GM21528 (cell line): ENCODE data around the gene HSPG2.

ENCODE experiments used
- ATAC-seq: cut with Tn5 transposase; IDR thresholded peaks from one replicate; pipeline ENCODE4 v1.9.1; 2021; ENCODE audit warnings: mild to moderate bottlenecking, moderate library complexity; ENCODE audit not compliant: unreplicated experiment, low FRiP score

HSPG2 gene

DNA sequence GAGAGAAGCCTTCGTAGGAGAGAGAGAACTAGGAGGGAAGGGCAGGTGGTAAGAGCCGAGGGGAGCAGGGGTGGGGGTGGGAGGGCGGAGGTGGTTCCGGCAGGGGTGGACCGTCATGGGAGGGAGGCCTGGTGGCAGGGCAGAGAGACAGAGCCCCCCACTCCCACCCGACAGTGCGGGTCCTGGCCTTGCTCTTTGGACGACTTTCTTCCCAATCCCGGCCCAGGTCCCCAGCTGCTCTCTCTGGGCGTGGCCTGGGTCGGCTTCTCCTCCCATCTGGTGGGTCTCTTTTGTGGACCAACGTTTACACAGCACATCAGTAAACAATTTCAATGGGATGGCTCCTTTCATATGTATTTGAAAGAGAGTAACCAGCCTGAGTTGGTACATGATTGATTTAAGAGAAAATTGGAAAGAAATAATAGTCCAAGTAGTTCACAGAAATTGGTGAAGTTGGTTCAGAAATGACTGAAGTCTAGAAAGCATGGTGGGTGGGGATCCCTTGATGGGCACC, 68.1 kb downstream of the HSPG2 start:
- ATAC-seq: no peak

- no peak for ATAC-seq
Measured at GRCh38 chr1:21868482-21868881, 68.6 kb downstream of the HSPG2 start.

- ATAC-seq: no peak
Measured at GRCh38 chr1:21867451-21867996, 69.6 kb downstream of the HSPG2 start.

DNA sequence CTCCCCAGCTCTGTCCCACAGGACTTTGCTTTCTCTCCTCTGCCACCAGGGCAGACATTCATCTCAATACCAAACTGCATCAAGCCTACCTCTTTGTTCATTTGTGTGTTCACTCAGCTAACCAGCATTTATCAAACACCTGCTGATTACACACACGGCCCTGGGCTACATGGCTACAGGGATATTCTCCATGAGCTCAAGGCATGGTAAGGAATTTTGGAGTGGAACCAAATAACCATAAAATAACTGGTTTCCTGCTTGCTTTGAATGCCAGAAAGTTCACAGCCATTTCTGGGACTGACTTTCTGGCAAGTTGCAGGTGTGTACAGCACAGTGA, 70.4 kb downstream of the HSPG2 start:
- peak; percentile 7 for ATAC-seq

GRCh38 chr1:21865943-21866706, 71.0 kb downstream of the HSPG2 start:
- peak; percentile 75 for ATAC-seq

- ATAC-seq: no peak
Measured at GRCh38 chr1:21865609-21865942, 71.5 kb downstream of the HSPG2 start.

GRCh38 chr1:21864730-21865129, 72.4 kb downstream of the HSPG2 start:
- no peak for ATAC-seq

DNA sequence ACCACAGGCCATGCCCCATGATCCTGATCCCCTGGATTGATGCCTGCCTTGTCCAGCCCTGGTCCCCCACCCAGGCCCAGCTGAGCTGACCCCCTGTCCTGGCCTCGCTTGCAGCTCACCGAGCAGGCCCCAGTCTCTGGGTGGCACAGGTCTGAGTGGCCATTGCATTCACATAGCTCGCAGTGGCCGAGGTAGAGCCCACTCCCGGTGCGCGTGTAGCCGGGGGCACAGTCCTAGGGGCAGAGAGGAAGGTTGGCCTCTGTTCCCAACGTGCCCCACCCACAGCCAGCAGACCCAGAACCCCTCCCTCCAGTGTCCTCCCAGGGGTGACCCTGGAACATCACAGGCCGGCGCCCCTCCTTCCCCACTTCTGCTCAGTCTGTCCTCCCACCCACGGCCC, 73.1 kb downstream of the HSPG2 start:
- no peak for ATAC-seq

- no peak for ATAC-seq
Measured at GRCh38 chr1:21861602-21862429, 75.3 kb downstream of the HSPG2 start.

- ATAC-seq: no peak
Measured at GRCh38 chr1:21860971-21861370, 76.1 kb downstream of the HSPG2 start.

DNA sequence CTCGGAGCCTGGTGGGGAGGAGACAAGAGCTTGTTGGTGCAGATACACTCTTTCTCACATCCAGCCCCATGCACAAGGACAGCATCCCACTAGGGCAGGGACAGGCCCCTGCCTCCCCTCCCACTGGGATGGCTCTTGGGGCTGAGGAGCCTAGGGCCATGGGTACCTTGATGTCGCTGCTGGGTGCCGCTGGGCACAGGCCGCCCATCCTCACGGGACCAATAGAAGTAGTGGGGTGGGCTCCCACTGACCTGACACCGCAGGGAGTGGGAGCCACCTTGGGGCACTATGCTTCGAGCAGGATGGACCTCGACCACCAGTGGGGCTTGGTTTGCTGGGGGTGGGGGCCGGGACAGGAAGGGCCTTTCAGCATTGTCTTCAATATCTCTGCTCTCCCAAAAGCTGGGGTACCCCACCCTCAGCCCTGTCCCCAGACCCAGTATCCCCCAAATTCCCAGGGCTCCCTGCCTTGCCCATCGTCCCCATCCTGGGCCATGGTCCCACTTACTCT, 77.4 kb downstream of the HSPG2 start:
- no peak for ATAC-seq

GRCh38 chr1:21857840-21858670, 79.1 kb downstream of the HSPG2 start:
- no peak for ATAC-seq

- ATAC-seq: no peak
Measured at GRCh38 chr1:21857142-21857839, 79.8 kb downstream of the HSPG2 start.

DNA sequence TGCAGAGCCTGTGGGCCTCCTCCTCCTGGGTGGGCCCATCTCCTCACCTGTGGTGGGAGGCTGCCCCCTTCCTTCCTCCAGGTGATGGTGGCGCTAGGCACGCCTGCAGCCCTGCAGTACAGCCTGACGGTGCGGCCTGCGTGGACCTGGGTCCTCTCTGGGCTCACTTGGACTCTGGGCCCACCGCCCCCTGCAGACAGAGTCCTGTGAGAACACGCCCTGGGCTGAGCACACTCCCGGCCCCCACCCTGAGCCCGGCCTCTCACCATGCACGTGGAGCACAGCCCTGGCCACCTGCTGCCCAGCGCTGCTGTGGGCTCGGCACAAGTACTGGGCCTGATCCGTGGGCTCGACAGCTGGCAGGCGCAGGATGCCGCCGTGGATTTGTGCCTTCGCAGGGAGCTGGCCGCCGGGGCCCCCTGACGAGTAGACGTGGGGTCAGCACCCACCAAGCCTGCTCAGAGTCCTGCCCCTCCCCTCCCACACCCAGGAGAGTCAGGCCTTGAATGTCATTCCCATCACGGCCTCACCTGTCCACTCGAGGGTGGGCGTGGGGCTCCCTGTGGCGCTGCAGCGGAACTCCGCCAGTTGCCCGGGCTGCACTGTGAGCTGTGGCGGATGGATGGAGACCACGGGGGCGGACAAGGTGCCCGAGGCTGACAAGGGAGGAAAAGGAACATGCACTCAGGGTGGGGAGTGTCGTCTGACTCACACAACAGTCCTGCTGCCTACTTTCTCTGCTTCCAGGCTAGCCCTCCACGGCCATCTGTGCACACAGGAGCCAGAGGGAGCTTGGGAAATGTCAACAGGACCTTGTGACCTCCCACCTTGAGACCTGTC, 81.6 kb downstream of the HSPG2 start:
- no peak for ATAC-seq

DNA sequence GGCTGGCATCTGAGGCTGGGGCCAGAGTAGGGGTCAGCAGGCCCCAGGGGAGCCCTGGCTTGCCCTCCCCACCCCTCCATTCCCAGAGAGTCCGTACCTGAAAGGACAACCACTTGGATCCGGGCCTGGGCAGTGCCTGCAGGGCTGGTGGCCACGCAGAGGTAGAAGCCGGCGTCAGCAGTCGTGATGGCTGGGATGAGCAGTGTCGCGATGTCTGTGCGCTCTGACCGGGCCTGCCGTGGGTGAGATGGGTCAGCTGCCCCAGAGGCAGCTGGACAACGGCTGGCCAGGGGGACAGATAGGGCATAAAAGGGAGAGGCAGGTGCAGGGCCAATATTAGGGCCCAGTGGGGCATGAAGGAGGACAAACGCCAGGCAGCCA, 82.4 kb downstream of the HSPG2 start:
- no peak for ATAC-seq

DNA sequence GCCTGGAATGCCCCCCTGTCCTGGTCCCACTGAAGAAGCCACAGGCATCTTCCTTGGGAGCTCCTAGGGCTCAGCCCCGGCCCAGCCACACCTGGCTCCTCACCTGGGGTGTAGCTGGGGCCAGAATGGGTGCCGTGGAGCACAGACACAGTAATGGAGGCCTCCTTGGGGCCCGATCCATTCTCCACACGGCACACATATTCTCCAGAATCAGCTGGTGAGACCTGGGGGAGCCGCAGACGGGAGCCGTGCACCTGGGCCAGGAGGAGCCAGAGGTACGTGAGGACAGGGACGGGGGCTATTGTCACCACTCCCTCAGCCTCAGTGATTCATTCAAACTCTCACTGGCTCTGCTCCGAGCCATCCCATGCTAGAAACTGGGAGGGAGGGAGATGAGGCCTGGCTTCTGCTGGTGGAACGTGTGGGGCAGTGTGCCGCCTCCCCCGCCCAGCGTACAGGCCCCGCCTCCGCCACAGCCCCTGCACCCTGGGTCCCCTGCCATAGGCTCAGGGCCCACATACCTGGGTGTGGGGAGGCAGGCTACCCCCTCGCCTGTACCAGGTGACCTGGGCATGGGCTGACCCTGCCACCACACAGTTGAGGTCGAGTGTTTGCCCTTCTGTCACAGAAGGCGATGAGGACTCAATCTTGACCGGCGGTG, 82.9 kb downstream of the HSPG2 start:
- no peak for ATAC-seq

DNA sequence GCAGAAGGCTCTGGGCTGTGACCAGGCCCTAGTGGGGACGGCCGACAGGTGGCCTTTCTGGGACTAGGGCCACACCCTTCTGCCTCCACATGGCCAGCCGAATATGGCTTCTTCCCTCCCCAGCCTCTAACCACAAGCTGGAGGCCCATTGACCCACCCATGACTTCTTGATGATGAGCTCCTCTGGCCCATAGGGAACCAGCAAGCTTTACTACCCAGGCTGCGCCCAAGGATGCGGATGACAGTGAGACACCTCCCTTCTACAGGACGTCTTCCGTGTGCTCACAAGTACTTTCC, 84.0 kb downstream of the HSPG2 start:
- no peak for ATAC-seq

DNA sequence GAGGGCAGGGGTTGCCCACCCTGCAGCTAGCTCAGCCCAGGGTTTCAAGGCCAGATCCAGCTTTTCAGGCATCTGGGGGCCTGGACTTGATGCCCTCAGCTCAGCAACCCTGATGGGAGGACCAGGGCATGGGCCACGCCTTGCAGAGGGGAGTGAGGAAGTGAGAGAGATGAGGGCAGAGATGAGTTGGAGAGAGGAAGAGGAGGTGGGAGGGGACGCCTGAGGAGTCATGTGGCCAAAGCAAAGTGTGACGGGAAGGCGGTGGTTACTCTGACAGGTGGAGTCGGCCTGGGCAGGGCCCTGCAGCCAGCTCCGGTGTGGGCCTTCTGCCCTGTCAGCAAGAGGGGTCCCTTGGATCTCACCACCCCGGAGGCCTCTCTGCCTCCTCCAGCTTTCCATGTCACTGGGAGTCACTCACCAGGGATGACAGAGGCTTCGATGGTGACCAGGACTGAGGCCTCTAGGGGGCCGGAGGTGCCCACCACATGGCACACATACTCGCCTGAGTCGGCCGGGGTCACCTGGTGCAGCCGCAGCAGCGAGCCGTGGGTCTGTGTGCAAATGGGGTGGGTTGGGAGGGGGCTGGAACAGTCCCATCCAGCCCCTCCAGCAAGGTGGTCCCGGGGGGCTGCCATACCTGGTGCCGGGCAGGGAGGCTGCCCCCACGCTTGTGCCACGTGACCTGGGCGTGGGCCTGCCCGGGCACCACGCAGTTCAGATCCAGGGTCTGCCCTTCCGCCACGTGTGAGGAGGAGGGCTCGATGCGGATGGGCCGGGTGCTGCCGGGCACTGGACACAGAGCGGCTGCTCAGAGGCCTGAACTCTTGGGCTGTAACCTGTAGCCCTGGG, 84.6 kb downstream of the HSPG2 start:
- no peak for ATAC-seq
